Occipital lobe (tissue), 2 donors: ENCODE measurements around the gene BHMT2. TPM values are rescaled to one million over a fixed set of nuclear protein-coding genes. Genes with fewer than 3 reads are reported as not detected.
A peak's percentile ranks its signal among the peaks of the same experiment; 100 is the strongest.

ENCODE experiments used
- DNase-seq: peaks from one replicate; lab custom pipeline; 2025; lab: John Stamatoyannopoulos, UW
- total RNA-seq: library from RNA; depleted of rRNA; stranded (reverse); fragments of >200 nt; gene quantifications from one replicate; pipeline ENCODE4 v1.2.3, GENCODE V29; 2014

The BHMT2 gene
- total RNA-seq, 1 donor from 2014 or later: 0.62 TPM

- no peak for DNase-seq
Measured at GRCh38 chr5:79119486-79119885, 49.9 kb downstream of the BHMT2 start.

GRCh38 chr5:79120221-79120620 is 50.7 kb downstream of the BHMT2 start:
- DNase-seq: no peak

- DNase-seq: no peak
Measured at GRCh38 chr5:79122973-79123372, 53.4 kb downstream of the BHMT2 start.

- DNase-seq: no peak
Measured at GRCh38 chr5:79124607-79125006, 55.0 kb downstream of the BHMT2 start.

GRCh38 chr5:79130781-79131180 is 61.2 kb downstream of the BHMT2 start:
- DNase-seq: no peak

- DNase-seq: no peak
Measured at GRCh38 chr5:79133121-79133656, 63.6 kb downstream of the BHMT2 start.

GRCh38 chr5:79133657-79134451 is 64.3 kb downstream of the BHMT2 start:
- DNase-seq: peak; percentile 32

GRCh38 chr5:79135790-79136553 is 66.4 kb downstream of the BHMT2 start:
- no peak for DNase-seq

GRCh38 chr5:79136618-79137017 is 67.1 kb downstream of the BHMT2 start:
- no peak for DNase-seq

Other genes with a start within 250 kb of the BHMT2 start
- gene ARSB, start 84.5 kb upstream of the BHMT2 start, total RNA-seq: 24.6 TPM
- 1.2 TPM for gene DMGDH, start 93 bp upstream of the BHMT2 start, total RNA-seq
- gene BHMT, start 42.0 kb downstream of the BHMT2 start, total RNA-seq: not detected
- gene JMY, start 166.4 kb downstream of the BHMT2 start, total RNA-seq: 48.7 TPM